Kidney epithelial cell (primary cell): ENCODE measurements around the gene LRRC74B. TPM values are rescaled to one million over a fixed set of nuclear protein-coding genes. Genes with fewer than 3 reads are reported as not detected.

ENCODE experiments used
- DNase-seq: peaks from one replicate; pipeline ENCODE4 v3.0.0-alpha.2; 2010; ENCODE audit warnings: low read depth
- H3K27me3 ChIP-seq: 2 replicates; pipeline ENCODE4 v1.6.0; 2011; ENCODE audit warnings: low read length; ENCODE audit not compliant: control insufficient read depth, insufficient read depth
- H3K36me3 ChIP-seq: 2 replicates; pipeline ENCODE4 v1.5.1; 2011; ENCODE audit warnings: low read length; ENCODE audit not compliant: control insufficient read depth, insufficient read depth
- H3K4me3 ChIP-seq: 2 replicates; pipeline ENCODE4 v1.5.1; 2011; ENCODE audit warnings: low read depth, mild to moderate bottlenecking, control low read depth, low read length
- CTCF ChIP-seq: IDR thresholded peaks from 2 replicates; pipeline ENCODE4 v1.5.1; 2011; ENCODE audit warnings: mild to moderate bottlenecking, moderate library complexity, low read length, control low read depth, inconsistent platforms; ENCODE audit not compliant: insufficient read depth, poor library complexity, severe bottlenecking
- total RNA-seq: library from RNA; depleted of rRNA; stranded (reverse); fragments of >200 nt; gene quantifications from 2 replicates; pipeline ENCODE4 v1.2.3, GENCODE V29; 2015

LRRC74B gene
- total RNA-seq, 1 donor from 2014 or later = not detected

DNA sequence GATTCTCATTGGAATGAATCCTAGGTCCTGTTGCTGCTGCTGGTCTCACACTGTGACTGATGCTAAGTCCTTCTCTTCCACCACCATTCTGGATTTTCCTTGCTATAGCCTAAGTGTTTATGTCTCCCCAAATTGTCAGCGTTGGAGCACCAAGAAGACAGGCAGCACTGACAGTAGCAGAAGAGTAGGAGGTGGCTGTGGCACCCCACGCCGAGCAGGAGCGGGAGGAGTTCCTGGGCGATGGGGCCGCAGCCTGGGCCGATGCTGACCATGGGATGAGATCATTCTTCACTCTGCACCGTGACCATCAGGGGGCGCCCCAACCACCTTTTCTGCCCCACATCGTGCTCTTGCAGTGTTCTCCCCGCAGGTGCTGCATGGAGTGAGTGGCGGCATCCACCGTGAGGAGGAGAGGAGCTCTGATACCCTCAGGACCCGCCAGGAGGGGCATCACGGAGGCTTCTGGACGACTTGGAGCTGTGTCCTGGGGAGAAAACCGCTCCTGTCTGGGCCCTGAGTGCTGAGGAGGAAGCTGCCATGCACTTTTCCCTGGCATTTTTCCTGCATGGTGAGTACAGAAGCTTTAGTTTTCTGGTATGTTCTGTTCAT is 57.0 kb downstream of the LRRC74B start:
- no peak overlapping the region for H3K4me3 ChIP-seq
- DNase-seq = peak; percentile 9

DNA sequence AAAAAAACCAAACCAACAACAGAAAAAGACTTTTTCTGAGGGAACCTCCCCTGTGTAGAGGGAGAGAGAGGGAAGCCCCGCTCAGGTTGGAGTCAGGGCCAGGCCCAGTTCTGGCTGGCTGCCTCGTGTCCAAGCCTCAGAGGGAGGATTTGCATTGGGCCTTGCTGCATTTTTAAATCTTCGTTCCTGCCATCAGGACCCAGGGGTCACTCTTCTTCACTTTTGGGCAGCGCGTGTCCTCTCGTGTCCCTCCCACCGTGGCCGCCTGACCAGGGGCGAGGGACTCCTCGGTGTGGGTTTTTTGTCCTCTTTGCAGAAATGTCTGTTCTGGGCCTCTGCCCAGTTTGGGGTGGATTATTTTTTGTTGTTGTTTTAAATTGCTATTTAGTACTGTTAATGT is 57.9 kb downstream of the LRRC74B start:
- no peak for DNase-seq
- no peaks in the 10 kb centered on the region for H3K36me3 ChIP-seq
- no peak overlapping the region for H3K4me3 ChIP-seq
- no peak for TF ChIP-seq CTCF
- no peaks in the 10 kb centered on the region for H3K27me3 ChIP-seq

More for the DNA sequence above, 57.0 kb downstream of the LRRC74B start:
- no peaks in the 10 kb centered on the region for H3K36me3 ChIP-seq
- H3K27me3 ChIP-seq = no peaks in the 10 kb centered on the region
- peak; percentile 89 for TF ChIP-seq CTCF

GRCh38 chr22:21104126-21104691 is 58.5 kb downstream of the LRRC74B start:
- H3K36me3 ChIP-seq = no peaks in the 10 kb centered on the region
- no peaks in the 10 kb centered on the region for H3K27me3 ChIP-seq
- H3K4me3 ChIP-seq = no peak overlapping the region
- DNase-seq = no peak
- TF ChIP-seq CTCF = peak; percentile 10

DNA sequence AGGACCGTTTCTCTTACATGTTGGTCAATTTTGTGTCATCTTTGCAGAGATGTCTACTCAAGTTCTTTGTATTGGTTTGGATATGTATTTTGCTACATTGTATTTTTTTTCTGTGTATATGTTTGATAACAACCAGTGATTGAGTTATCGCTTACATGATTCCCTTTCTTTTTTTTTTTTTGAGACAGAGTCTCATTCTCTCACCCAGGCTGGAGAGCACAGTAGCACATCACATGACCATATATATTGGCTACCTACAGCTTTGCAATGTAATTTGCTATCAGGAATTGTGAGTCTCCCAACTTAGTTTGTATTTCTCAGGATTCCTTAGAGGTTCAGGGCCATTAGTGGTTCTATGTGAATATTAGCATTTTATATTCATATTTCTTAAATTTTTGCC is 59.5 kb downstream of the LRRC74B start:
- Histone ChIP-seq H3K4me3 (no peak overlapping the region), H3K36me3 (no peaks in the 10 kb centered on the region), H3K27me3 (no peaks in the 10 kb centered on the region)
- no peak for TF ChIP-seq CTCF
- DNase-seq = no peak

DNA sequence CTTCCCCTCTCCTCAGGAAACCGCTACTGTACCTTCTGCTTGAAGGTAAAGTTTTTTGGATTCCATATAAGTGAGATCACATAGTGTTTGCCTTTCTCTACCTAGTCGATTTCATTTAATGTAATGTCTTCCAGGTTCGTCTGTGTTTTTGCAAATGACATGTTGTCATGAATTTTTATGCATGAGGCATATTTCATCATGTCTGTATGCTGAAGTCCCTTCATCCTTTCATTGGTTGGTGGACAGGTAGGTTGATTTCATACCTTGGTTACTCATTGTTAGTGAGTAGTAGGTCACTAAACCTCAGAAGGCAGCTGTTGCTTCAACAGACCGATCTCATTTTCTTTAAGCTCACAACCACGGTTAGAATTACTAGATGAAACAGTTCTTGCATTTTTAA is 60.3 kb downstream of the LRRC74B start:
- Histone ChIP-seq H3K27me3 (no peaks in the 10 kb centered on the region), H3K4me3 (no peak overlapping the region), H3K36me3 (no peaks in the 10 kb centered on the region)
- no peak for DNase-seq
- TF ChIP-seq CTCF = no peak
